ENCODE measurements around the gene HIGD2B. TPM values are rescaled to one million over a fixed set of nuclear protein-coding genes. Genes with fewer than 3 reads are reported as not detected.
"Not testable (repeated sequence)": the region's sequence is repeated elsewhere in the genome, so short reads cannot be mapped to it uniquely, and the experiment has no call there.

Gene HIGD2B
- total RNA-seq, 1 experiment from 2014 or later = not detected

GRCh38 chr15:72732516-72732915, 46.5 kb upstream of the HIGD2B start:
- no peak for DNase-seq (ENCODE audit: low spot score)
- BruUV-seq (replicated peaks) = no TSS peak
- no peaks in the 10 kb centered on the region for H3K9me3 ChIP-seq (ENCODE audit: low read depth, low read length, poor library complexity, severe bottlenecking)
- no peaks in the 10 kb centered on the region for H3K27me3 ChIP-seq (replicated peaks; ENCODE audit: insufficient read depth, low read depth, low read length, poor library complexity)
- ChIA-PET CTCF (interaction anchor here (0.9 kb wide), 1 partner anchor 963 kb away, joined by 3 read pairs; no protein-coding TSS in a partner anchor), POLR2A (ENCODE audit: low non-redundant PET) (no interaction called here)
- H3K36me3 ChIP-seq (ENCODE audit: insufficient read depth, low read length, poor library complexity, severe bottlenecking) = peaks cover 20% of the 10 kb centered on the region
- no peak for TF ChIP-seq EZH2 (IDR thresholded peaks at IDR 0.05; ENCODE audit: borderline replicate concordance, low read depth, low read length, poor library complexity, severe bottlenecking)
- no peak for TF ChIP-seq CTCF (conservative IDR thresholded peaks at IDR 0.05; ENCODE audit: low read depth, low read length)
- H3K27ac ChIP-seq (ENCODE audit: low read depth, low read length, poor library complexity, severe bottlenecking) = no peak overlapping the region
- no peaks in the 10 kb centered on the region for H3K4me1 ChIP-seq (ENCODE audit: insufficient read depth, low read length, poor library complexity, severe bottlenecking)
- intact Hi-C loops (cut with micrococcal nuclease; ENCODE audit: unreplicated experiment) = no loop called here
- H3K4me3 ChIP-seq (ENCODE audit: low read depth, low read length, poor library complexity, severe bottlenecking) = no peak overlapping the region

DNA sequence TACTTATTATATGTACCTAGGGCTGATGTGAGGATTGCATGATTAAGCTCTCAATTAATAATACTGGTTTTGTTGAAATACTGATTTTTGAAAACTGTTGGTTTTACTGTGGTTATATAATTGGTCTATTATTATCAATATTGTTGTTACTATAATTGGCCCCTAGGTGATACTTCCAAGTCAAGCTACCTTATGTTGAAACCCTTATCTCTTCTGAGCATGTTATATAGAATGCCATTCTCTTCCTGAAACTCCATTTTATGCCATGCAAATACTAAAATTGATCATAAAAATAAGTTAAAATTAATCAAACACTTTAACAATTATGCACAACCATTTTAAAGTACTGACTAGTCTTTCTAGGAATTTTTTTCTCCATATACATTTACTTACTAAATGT, 46.1 kb upstream of the HIGD2B start:
- ChIA-PET POLR2A (ENCODE audit: low non-redundant PET) (no interaction called here), CTCF (interaction anchor here (0.9 kb wide), 1 partner anchor 964 kb away, joined by 3 read pairs; no protein-coding TSS in a partner anchor)
- no peak for DNase-seq (ENCODE audit: low spot score)
- no peak for TF ChIP-seq CTCF (conservative IDR thresholded peaks at IDR 0.05; ENCODE audit: low read depth, low read length)
- no peak for TF ChIP-seq EZH2 (IDR thresholded peaks at IDR 0.05; ENCODE audit: borderline replicate concordance, low read depth, low read length, poor library complexity, severe bottlenecking)
- Histone ChIP-seq H3K4me1 (ENCODE audit: insufficient read depth, low read length, poor library complexity, severe bottlenecking) (no peaks in the 10 kb centered on the region), H3K9me3 (ENCODE audit: low read depth, low read length, poor library complexity, severe bottlenecking) (no peaks in the 10 kb centered on the region), H3K27me3 (replicated peaks; ENCODE audit: insufficient read depth, low read depth, low read length, poor library complexity) (no peaks in the 10 kb centered on the region), H3K27ac (ENCODE audit: low read depth, low read length, poor library complexity, severe bottlenecking) (no peak overlapping the region), H3K4me3 (ENCODE audit: low read depth, low read length, poor library complexity, severe bottlenecking) (no peak overlapping the region), H3K36me3 (ENCODE audit: insufficient read depth, low read length, poor library complexity, severe bottlenecking) (peaks cover 16% of the 10 kb centered on the region)
- BruUV-seq (replicated peaks) = no TSS peak
- intact Hi-C loops (cut with micrococcal nuclease; ENCODE audit: unreplicated experiment) = no loop called here

DNA sequence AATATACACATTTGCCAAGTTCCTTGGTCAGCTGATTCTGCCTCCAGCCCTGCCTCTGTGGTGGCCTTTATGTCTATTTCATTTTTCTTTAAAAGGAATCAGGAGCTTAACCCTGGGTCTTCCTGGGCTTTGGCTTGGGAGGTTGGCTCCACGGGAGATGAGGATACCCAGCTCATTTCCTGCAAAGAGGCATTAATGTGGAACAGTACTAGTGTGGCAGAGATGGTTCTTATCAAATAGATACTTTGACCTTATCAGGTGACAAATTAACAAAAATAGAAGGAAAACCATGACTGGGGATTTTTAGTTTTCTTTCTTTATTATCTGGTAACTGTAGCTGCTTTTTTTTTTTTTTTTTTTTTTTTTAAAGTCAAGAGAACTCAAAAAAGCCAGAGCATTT, 42.8 kb upstream of the HIGD2B start:
- intact Hi-C loops (cut with micrococcal nuclease; ENCODE audit: unreplicated experiment) = loop anchor here (10.0 kb wide), 1 partner anchor 356 kb away; no protein-coding TSS in a partner anchor

DNA sequence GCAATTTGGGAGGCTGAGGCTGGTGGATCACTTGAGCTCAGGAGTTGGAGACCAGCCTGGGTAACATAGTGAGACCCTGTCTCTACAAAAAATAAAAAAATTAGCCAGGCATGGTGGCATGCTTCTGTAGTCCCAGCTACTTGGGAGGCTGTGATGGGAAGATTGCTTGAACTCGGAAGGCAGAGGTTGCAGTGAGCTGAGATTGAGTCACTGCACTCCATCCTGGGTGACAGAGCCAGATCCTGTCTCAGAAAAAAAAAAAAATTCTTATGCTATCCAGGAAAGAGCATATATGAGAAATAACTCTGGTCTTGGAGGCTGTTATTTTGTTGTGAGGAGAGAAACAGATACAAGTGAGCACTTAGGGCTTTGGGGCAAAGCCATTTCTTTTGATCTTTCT, 42.3 kb upstream of the HIGD2B start:
- POLR2A ChIA-PET (ENCODE audit: low non-redundant PET) = interaction anchor here (0.6 kb wide), 1 partner anchor 440 kb away, joined by 5 read pairs; no protein-coding TSS in a partner anchor
- H3K4me1 ChIP-seq (ENCODE audit: insufficient read depth, low read length, poor library complexity, severe bottlenecking); H3K27ac ChIP-seq (ENCODE audit: low read depth, low read length, poor library complexity, severe bottlenecking); H3K4me3 ChIP-seq (ENCODE audit: low read depth, low read length, poor library complexity, severe bottlenecking); DNase-seq (ENCODE audit: low spot score); H3K9me3 ChIP-seq (ENCODE audit: low read depth, low read length, poor library complexity, severe bottlenecking); CTCF ChIA-PET; BruUV-seq (replicated peaks); H3K27me3 ChIP-seq (replicated peaks; ENCODE audit: insufficient read depth, low read depth, low read length, poor library complexity); H3K36me3 ChIP-seq (ENCODE audit: insufficient read depth, low read length, poor library complexity, severe bottlenecking): not testable (repeated sequence)
- intact Hi-C loops (cut with micrococcal nuclease; ENCODE audit: unreplicated experiment) = loop anchor here (10.0 kb wide), 1 partner anchor 357 kb away; no protein-coding TSS in a partner anchor

More for the DNA sequence above, 42.8 kb upstream of the HIGD2B start:
- H3K36me3 ChIP-seq (ENCODE audit: insufficient read depth, low read length, poor library complexity, severe bottlenecking) = peaks cover 8% of the 10 kb centered on the region
- H3K4me3 ChIP-seq (ENCODE audit: low read depth, low read length, poor library complexity, severe bottlenecking) = no peak overlapping the region
- no peaks in the 10 kb centered on the region for H3K27me3 ChIP-seq (replicated peaks; ENCODE audit: insufficient read depth, low read depth, low read length, poor library complexity)
- H3K4me1 ChIP-seq (ENCODE audit: insufficient read depth, low read length, poor library complexity, severe bottlenecking) = no peaks in the 10 kb centered on the region
- POLR2A ChIA-PET (ENCODE audit: low non-redundant PET) = interaction anchor here (0.7 kb wide), 1 partner anchor 219 kb away, joined by 4 read pairs; no protein-coding TSS in a partner anchor
- DNase-seq (ENCODE audit: low spot score) = no peak
- CTCF ChIA-PET = no interaction called here
- H3K9me3 ChIP-seq (ENCODE audit: low read depth, low read length, poor library complexity, severe bottlenecking) = no peaks in the 10 kb centered on the region
- TF ChIP-seq CTCF (conservative IDR thresholded peaks at IDR 0.05; ENCODE audit: low read depth, low read length) (no peak), EZH2 (IDR thresholded peaks at IDR 0.05; ENCODE audit: borderline replicate concordance, low read depth, low read length, poor library complexity, severe bottlenecking) (no peak)
- BruUV-seq (replicated peaks) = no TSS peak
- H3K27ac ChIP-seq (ENCODE audit: low read depth, low read length, poor library complexity, severe bottlenecking) = no peak overlapping the region

All from A673 (cell line).